ENCODE data around the gene WAC.

WAC gene

DNA sequence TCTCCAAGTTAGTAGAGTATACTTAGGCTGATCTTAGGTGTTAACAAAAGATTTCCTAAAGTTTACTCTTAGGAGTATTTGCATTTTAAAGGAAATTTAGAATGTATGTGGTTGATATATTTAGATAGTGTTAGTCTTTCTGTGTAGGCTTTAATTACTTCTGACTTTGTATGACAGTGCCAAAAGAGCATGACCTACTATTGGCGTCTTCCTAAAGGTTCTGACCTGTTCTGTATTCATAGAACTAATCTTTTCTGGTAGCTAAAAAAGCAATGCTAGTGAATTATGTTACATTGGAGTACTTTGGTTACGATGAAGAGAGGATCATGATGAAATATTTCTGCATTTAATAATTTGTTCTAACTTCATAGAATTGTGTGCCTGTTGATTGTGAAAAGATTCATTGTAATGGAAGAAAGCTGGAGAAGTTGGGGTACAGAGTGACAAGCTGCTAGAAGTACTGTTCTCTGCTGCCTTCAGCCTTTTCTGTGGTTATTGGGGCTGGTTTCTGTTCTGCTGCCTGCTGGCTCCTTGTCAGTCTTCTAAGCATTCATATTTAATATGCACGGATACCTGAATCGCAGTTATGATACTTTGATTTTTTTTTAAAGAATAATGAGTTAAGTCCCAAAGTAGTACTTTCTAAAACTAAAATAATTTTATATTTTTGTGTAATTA, 13.2 kb downstream of the WAC start:
- DNase-seq: no peak
- in situ Hi-C loops (cut with HindIII; ENCODE audit: low pct_ligation_motif_present, low sequenced_read_pairs): no loop called here
- TF ChIP-seq, protein P1, sequence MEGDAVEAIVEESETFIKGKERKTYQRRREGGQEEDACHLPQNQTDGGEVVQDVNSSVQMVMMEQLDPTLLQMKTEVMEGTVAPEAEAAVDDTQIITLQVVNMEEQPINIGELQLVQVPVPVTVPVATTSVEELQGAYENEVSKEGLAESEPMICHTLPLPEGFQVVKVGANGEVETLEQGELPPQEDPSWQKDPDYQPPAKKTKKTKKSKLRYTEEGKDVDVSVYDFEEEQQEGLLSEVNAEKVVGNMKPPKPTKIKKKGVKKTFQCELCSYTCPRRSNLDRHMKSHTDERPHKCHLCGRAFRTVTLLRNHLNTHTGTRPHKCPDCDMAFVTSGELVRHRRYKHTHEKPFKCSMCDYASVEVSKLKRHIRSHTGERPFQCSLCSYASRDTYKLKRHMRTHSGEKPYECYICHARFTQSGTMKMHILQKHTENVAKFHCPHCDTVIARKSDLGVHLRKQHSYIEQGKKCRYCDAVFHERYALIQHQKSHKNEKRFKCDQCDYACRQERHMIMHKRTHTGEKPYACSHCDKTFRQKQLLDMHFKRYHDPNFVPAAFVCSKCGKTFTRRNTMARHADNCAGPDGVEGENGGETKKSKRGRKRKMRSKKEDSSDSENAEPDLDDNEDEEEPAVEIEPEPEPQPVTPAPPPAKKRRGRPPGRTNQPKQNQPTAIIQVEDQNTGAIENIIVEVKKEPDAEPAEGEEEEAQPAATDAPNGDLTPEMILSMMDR (IDR thresholded peaks at IDR 0.05; ENCODE audit: low read depth, low read length, missing control alignments): no peak
- no peaks in the 10 kb centered on the region for H3K27me3 ChIP-seq (replicated peaks)
- H3K36me3 ChIP-seq (replicated peaks): peaks cover 52% of the 10 kb centered on the region
- no peak overlapping the region for H3K4me3 ChIP-seq (ENCODE audit: low read depth, low read length)
- no peak overlapping the region for H3K27ac ChIP-seq

DNA sequence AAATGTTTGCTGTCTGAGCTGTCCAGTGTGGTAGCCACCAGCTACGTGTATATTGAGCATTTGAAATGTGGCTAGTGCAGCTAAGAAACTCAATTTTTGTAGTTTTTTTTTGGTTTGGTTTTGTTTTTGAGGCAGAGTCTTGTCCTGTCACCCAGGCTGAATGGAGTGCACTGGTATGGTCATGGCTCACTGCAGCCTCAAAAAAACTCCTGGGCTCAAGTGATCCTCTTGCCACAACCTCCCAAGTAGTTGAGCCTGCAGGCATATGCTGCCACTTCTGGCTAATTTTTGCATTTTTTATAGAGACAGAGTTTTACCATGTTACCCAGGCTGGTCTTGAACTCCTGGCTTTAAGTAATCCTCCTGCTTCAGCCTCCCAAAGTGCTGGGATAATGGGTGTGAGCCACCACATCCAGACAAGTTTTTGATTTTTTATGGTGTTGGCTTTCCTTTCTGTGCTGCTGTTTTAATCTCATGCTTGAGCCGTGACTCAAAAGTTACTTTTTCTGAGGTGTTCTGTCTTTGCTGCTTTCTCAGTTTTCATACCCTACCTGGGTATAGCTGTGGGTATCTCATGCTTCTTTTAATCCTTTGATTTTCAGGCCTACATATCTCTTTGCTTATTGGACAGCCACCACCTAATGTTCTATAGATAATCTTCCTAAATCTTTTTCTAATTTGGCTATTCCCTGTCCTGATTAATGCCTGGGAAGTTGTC, 16.0 kb downstream of the WAC start:
- in situ Hi-C loops (cut with HindIII; ENCODE audit: low pct_ligation_motif_present, low sequenced_read_pairs): no loop called here

DNA sequence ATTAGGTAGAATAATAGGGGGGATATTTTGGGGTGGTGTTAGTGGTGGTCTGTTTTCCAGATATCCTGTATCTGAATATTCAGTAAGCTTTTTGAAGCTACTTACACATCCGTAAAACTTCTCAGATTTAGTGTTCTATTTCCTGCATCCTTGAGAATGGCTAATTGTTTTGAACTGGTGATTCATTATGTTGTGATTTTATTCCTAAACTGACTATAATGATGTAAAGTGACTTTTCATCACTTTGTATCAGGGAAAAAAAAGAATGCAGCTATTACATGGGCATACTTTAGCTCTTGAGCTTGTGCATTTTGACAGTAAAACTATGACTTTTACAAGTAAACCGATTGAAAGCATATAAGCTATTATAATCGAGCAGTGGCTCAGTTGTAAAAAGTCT, 18.2 kb downstream of the WAC start:
- H3K36me3 ChIP-seq (replicated peaks): peaks cover 37% of the 10 kb centered on the region

More for the DNA sequence above, 16.0 kb downstream of the WAC start:
- peaks cover 46% of the 10 kb centered on the region for H3K36me3 ChIP-seq (replicated peaks)
- H3K4me3 ChIP-seq (ENCODE audit: low read depth, low read length): no peak overlapping the region
- H3K27ac ChIP-seq: no peak overlapping the region
- no peaks in the 10 kb centered on the region for H3K27me3 ChIP-seq (replicated peaks)
- no peak for DNase-seq
- TF ChIP-seq, protein P1 (IDR thresholded peaks at IDR 0.05; ENCODE audit: low read depth, low read length, missing control alignments): no peak

DNA sequence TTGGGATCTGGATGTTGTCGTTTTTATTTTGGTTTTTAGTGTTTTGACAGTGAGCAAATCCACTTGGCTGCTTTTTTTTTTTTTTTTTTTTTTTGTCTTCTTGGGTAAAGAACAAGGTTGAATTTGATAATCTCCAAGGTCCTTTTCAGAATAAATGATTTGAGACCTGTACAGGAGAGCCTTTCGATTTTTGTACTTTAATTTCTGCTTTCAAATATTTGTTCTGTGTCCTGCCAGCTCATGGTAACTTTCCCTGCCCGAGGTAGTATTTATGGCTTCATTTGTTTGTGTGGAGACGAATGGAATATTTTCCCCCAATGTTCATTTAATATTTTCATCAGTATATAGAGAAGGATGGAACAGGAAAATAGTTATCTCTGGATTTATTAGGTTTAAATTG, 19.9 kb downstream of the WAC start:
- Histone ChIP-seq H3K4me3 (ENCODE audit: low read depth, low read length) (no peak overlapping the region), H3K36me3 (replicated peaks) (peaks cover 33% of the 10 kb centered on the region), H3K27ac (no peak overlapping the region), H3K27me3 (replicated peaks) (no peaks in the 10 kb centered on the region)
- DNase-seq: no peak
- in situ Hi-C loops (cut with HindIII; ENCODE audit: low pct_ligation_motif_present, low sequenced_read_pairs): no loop called here
- TF ChIP-seq, protein P1 (IDR thresholded peaks at IDR 0.05; ENCODE audit: low read depth, low read length, missing control alignments): no peak

More for the DNA sequence above, 18.2 kb downstream of the WAC start:
- TF ChIP-seq, protein P1 (IDR thresholded peaks at IDR 0.05; ENCODE audit: low read depth, low read length, missing control alignments): no peak
- Histone ChIP-seq H3K27me3 (replicated peaks) (no peaks in the 10 kb centered on the region), H3K27ac (no peak overlapping the region), H3K4me3 (ENCODE audit: low read depth, low read length) (no peak overlapping the region)
- DNase-seq: no peak
- in situ Hi-C loops (cut with HindIII; ENCODE audit: low pct_ligation_motif_present, low sequenced_read_pairs): no loop called here

DNA sequence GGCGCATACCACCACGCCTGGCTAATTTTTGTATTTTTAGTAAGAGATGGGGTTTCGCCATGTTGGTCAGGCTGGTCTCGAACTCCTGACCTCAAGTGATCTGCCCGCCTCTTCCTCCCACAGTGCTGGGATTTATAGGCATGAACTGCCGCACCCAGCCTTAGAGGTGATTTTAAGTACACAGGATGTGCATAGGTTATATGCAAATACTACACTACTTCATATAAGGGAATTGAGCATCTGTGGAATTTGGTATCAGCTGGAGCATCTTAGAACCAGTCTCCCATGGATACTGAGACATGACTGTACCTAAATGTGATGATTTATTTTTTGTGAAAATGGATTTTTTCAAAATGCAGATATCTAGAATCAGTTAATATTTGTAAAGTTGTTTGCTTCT, 21.1 kb downstream of the WAC start:
- DNase-seq: no peak
- no peaks in the 10 kb centered on the region for H3K27me3 ChIP-seq (replicated peaks)
- no peak overlapping the region for H3K27ac ChIP-seq
- TF ChIP-seq, protein P1 (IDR thresholded peaks at IDR 0.05; ENCODE audit: low read depth, low read length, missing control alignments): no peak
- in situ Hi-C loops (cut with HindIII; ENCODE audit: low pct_ligation_motif_present, low sequenced_read_pairs): no loop called here
- H3K36me3 ChIP-seq (replicated peaks): peaks cover 24% of the 10 kb centered on the region
- H3K4me3 ChIP-seq (ENCODE audit: low read depth, low read length): no peak overlapping the region
